ENCODE results near the gene FGF22. TPM values are rescaled to one million over a fixed set of nuclear protein-coding genes. Genes with fewer than 3 reads are reported as not detected.
"Not testable (repeated sequence)": the region's sequence is repeated elsewhere in the genome, so short reads cannot be mapped to it uniquely, and the experiment has no call there.

Gene FGF22
- polyA plus RNA-seq, 1 experiment = 0.05 TPM

- no peak for DNase-seq (ENCODE audit: low read depth)
- ChIA-PET CTCF (interaction anchor here (0.6 to 1.9 kb wide), 9 partner anchors 13 to 194 kb away, joined by 3 to 20 read pairs (median 5); no protein-coding TSS in a partner anchor), POLR2A (no interaction called here)
- Histone ChIP-seq H3K36me3 (ENCODE audit: control insufficient read depth, insufficient read depth, low read length) (peaks cover 3% of the 10 kb centered on the region; the same call in 1 of the 2 replicates), H3K27me3 (ENCODE audit: control insufficient read depth, insufficient read depth, low read length) (no peaks in the 10 kb centered on the region), H3K4me3 (ENCODE audit: low read depth, low read length) (peak overlapping the region; percentile 95)
- no peak for TF ChIP-seq CTCF (IDR thresholded peaks at IDR 0.05; ENCODE audit: insufficient read depth, low read depth, low read length)
Observed at GRCh38 chr19:662207-662961, 22.7 kb downstream of the FGF22 start.

GRCh38 chr19:662962-663681, 23.4 kb downstream of the FGF22 start, which contains the start of gene RNF126:
Gene RNF126, minus strand, starts transcription at chr19:663214. Its CDS starts 93 bp downstream, at chr19:663121.
- no peak for TF ChIP-seq CTCF (IDR thresholded peaks at IDR 0.05; ENCODE audit: insufficient read depth, low read depth, low read length)
- DNase-seq (ENCODE audit: low read depth) = no peak
- Histone ChIP-seq H3K27me3 (ENCODE audit: control insufficient read depth, insufficient read depth, low read length) (no peaks in the 10 kb centered on the region), H3K36me3 (ENCODE audit: control insufficient read depth, insufficient read depth, low read length) (no peaks in the 10 kb centered on the region; the same call in 1 of the 2 replicates), H3K4me3 (ENCODE audit: low read depth, low read length) (peak within 1 kb of the TSS; percentile 95)
- ChIA-PET POLR2A (interaction anchor here (0.7 kb wide), 1 partner anchor 18 kb away, joined by 4 read pairs; no protein-coding TSS in a partner anchor), CTCF (interaction anchor here (0.6 to 1.9 kb wide), 13 partner anchors 12 to 193 kb away, joined by 3 to 20 read pairs (median 4); no protein-coding TSS in a partner anchor)

DNA sequence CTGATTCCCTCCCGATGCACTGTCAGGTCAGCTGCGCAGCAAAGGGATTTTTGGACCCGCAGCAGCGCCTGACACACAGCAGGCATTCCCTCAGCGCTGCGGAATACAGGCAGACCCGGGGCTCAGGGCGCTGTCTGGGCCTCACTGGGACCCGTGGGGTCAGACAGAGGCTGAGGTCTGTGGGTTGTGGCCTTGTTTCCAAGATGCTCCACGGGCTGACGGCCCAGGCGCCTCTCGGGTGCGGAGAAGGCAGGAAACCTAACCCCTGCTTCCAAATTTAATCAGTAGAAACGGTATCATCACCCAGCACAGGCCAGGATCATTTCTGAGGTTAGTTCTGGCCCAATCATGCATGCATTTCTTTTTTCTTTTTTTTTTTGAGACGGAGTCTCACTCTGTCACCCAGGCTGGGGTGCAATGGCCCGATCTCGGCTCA, 24.0 kb downstream of the FGF22 start:
- TF ChIP-seq CTCF (IDR thresholded peaks at IDR 0.05; ENCODE audit: insufficient read depth, low read depth, low read length) = no peak
- Histone ChIP-seq H3K36me3 (ENCODE audit: control insufficient read depth, insufficient read depth, low read length) (no peaks in the 10 kb centered on the region), H3K4me3 (ENCODE audit: low read depth, low read length) (peak overlapping the region; percentile 54), H3K27me3 (ENCODE audit: control insufficient read depth, insufficient read depth, low read length) (no peaks in the 10 kb centered on the region)
- DNase-seq (ENCODE audit: low read depth) = no peak
- ChIA-PET POLR2A (interaction anchor here (0.7 kb wide), 1 partner anchor 17 kb away, joined by 4 read pairs; no protein-coding TSS in a partner anchor), CTCF (interaction anchor here (0.9 to 1.9 kb wide), 12 partner anchors 11 to 193 kb away, joined by 3 to 20 read pairs (median 4); no protein-coding TSS in a partner anchor)

DNA sequence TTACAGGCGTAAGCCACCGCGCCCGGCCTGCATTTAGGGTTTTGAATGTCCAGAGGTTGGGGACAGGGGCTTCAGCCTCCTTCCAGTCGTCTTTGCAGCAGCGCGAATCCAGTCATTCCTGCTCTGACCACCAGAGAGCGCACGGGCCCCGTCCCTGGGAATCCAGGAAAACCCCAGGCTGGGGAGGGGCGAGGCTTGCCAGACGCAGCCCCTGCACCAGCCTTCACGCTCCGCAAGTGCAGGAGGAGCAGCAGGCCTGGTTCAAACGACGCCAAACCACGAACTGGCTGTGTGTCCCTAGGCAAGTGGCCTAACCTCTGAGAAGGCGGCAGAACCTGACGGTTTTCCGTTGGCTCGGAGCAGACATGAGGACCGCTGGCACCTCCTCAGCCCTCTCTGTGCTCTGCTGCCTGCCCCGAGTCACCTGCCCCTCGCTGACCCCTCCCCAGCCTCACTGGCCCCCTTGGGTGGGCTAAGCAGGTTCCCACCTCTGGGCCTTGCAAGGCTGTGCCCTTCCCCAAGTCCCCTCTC, 25.3 kb downstream of the FGF22 start:
- POLR2A ChIA-PET = no interaction called here
- Histone ChIP-seq H3K4me3 (ENCODE audit: low read depth, low read length) (peak overlapping the region; percentile 16; the same call in 1 of the 2 replicates), H3K36me3 (ENCODE audit: control insufficient read depth, insufficient read depth, low read length) (no peaks in the 10 kb centered on the region), H3K27me3 (ENCODE audit: control insufficient read depth, insufficient read depth, low read length) (no peaks in the 10 kb centered on the region)
- CTCF ChIA-PET = interaction anchor here (1.0 to 3.1 kb wide), 2 partner anchors 10 to 69 kb away, joined by 3 to 17 read pairs; no protein-coding TSS in a partner anchor
- no peak for DNase-seq (ENCODE audit: low read depth)
- peak; percentile 94 for TF ChIP-seq CTCF (IDR thresholded peaks at IDR 0.05; ENCODE audit: insufficient read depth, low read depth, low read length)

DNA sequence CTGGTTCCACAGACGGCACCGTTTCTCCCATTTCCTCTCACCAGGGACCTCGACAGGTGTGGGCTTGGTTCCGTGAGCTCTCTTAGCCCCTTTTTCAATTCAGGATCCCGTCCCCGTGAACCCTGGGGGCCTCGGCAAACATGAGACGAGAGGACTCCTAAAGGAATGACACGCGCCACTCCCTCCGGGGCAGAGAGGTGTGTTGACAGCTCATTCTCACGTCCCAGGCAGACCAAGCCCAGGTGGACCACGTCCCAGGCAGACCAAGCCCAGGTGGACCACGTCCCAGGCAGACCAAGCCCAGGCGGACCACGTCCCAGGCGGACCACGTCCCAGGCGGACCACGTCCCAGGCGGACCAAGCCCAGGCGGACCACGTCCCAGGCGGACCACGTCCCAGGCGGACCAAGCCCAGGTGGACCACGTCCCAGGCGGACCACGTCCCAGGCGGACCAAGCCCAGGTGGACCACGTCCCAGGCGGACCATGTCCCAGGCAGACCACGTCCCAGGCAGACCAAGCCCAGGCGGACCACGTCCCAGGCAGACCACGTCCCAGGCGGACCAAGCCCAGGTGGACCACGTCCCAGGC, 27.4 kb downstream of the FGF22 start:
- CTCF ChIA-PET = interaction anchor here (3.1 kb wide), 1 partner anchor 67 kb away, joined by 17 read pairs; no protein-coding TSS in a partner anchor
- POLR2A ChIA-PET; H3K36me3 ChIP-seq (ENCODE audit: control insufficient read depth, insufficient read depth, low read length); DNase-seq (ENCODE audit: low read depth); H3K4me3 ChIP-seq (ENCODE audit: low read depth, low read length); H3K27me3 ChIP-seq (ENCODE audit: control insufficient read depth, insufficient read depth, low read length): not testable (repeated sequence)

- DNase-seq (ENCODE audit: low read depth); H3K27me3 ChIP-seq (ENCODE audit: control insufficient read depth, insufficient read depth, low read length); H3K36me3 ChIP-seq (ENCODE audit: control insufficient read depth, insufficient read depth, low read length); POLR2A ChIA-PET; H3K4me3 ChIP-seq (ENCODE audit: low read depth, low read length): not testable (repeated sequence)
- CTCF ChIA-PET = interaction anchor here (0.7 to 2.3 kb wide), 3 partner anchors 65 to 69 kb away, joined by 3 to 10 read pairs (median 3); no protein-coding TSS in a partner anchor
Observed at GRCh38 chr19:668675-669434, 29.2 kb downstream of the FGF22 start.
